Suprapubic skin (tissue), 4 donors: Measurements from ENCODE around the gene CNGB1. TPM values are rescaled to one million over a fixed set of nuclear protein-coding genes. Genes with fewer than 3 reads are reported as not detected.

ENCODE experiments used
- DNase-seq, 2 donors: peaks; one replicate each; pipeline ENCODE4 v3.0.0-alpha.2; 2019; ENCODE audit warnings: low spot score in 2 of 2
- H3K27ac ChIP-seq: fragments of 200-600 bp; sonication (generic); one replicate; pipeline ENCODE4 v1.5.1; 2019
- H3K27me3 ChIP-seq: fragments of 200-600 bp; sonication (generic); one replicate; pipeline ENCODE4 v1.5.1; 2019
- H3K36me3 ChIP-seq: fragments of 200-600 bp; sonication (generic); one replicate; pipeline ENCODE4 v1.5.1; 2019
- H3K4me1 ChIP-seq: fragments of 200-600 bp; sonication (generic); one replicate; pipeline ENCODE4 v1.5.1; 2019
- H3K4me3 ChIP-seq: fragments of 200-600 bp; sonication (generic); one replicate; pipeline ENCODE4 v1.5.1; 2019; ENCODE audit warnings: mild to moderate bottlenecking
- H3K9me3 ChIP-seq: fragments of 200-600 bp; sonication (generic); one replicate; pipeline ENCODE4 v1.5.1; 2019
- CTCF ChIP-seq, 2 donors: fragments of 200-600 bp in 1 of 2; fragments of 450-650 bp in 1 of 2; sonication (generic) in 1 of 2; IDR thresholded peaks; one replicate each; pipeline ENCODE4 v1.5.1; 2016 to 2019; ENCODE audit warnings: antibody characterized with exemption in 2 of 2, mild to moderate bottlenecking in 1 of 2, moderate library complexity in 1 of 2
- EP300 ChIP-seq: sonication (generic); formaldehyde crosslinking; IDR thresholded peaks from one replicate; pipeline ENCODE4 v1.6.1; 2017; ENCODE audit warnings: antibody characterized with exemption
- POLR2A ChIP-seq, 2 donors: fragments of 450-650 bp; IDR thresholded peaks; one replicate each; pipeline ENCODE4 v1.6.1; 2017; ENCODE audit warnings: antibody characterized with exemption in 2 of 2, mild to moderate bottlenecking in 2 of 2, moderate library complexity in 2 of 2
- POLR2AphosphoS5 ChIP-seq, 3 donors: sonication (generic); formaldehyde crosslinking; IDR thresholded peaks; one replicate each; pipeline ENCODE4 v1.6.1; 2017; ENCODE audit warnings: antibody characterized with exemption in 3 of 3
- WGBS: methylation state at CpG from one replicate; pipeline ENCODE4 v1.1.5; 2018; 5-methylcytosine and 5-hydroxymethylcytosine counted together
- total RNA-seq, 4 donors: library from RNA; depleted of rRNA; stranded (reverse); fragments of >200 nt; gene quantifications; one replicate each; pipeline ENCODE4 v1.1.0, GENCODE V29; 2016

Gene CNGB1
- total RNA-seq, 4 donors from 2014 or later: 0.08 TPM; not detected in 3

GRCh38 chr16:57941016-57941664, 29.8 kb downstream of the CNGB1 start:
- TF ChIP-seq POLR2AphosphoS5 (IDR thresholded peaks at IDR 0.05) (no peak), CTCF (IDR thresholded peaks at IDR 0.05) (no peak), EP300 (no peak), POLR2A (IDR thresholded peaks at IDR 0.05) (no peak)
- WGBS: 27% methylated on average over 8 of the region's 11 CpGs
- no peaks in the 10 kb centered on the region for H3K36me3 ChIP-seq
- no peaks in the 10 kb centered on the region for H3K27me3 ChIP-seq
- DNase-seq: no peak
- H3K4me3 ChIP-seq: no peak overlapping the region
- no peaks in the 10 kb centered on the region for H3K9me3 ChIP-seq
- H3K27ac ChIP-seq: no peak overlapping the region
- peaks cover 30% of the 10 kb centered on the region for H3K4me1 ChIP-seq

- Histone ChIP-seq H3K27me3 (no peaks in the 10 kb centered on the region), H3K27ac (no peak overlapping the region), H3K36me3 (no peaks in the 10 kb centered on the region), H3K4me3 (no peak overlapping the region), H3K4me1 (peaks cover 30% of the 10 kb centered on the region), H3K9me3 (no peaks in the 10 kb centered on the region)
- no peak for DNase-seq
- 86% methylated on average over 5 of the region's 5 CpGs for WGBS
- TF ChIP-seq EP300 (no peak), CTCF (IDR thresholded peaks at IDR 0.05) (no peak), POLR2AphosphoS5 (IDR thresholded peaks at IDR 0.05) (no peak), POLR2A (IDR thresholded peaks at IDR 0.05) (no peak)
These were observed 30.5 kb downstream of the CNGB1 start for GRCh38 chr16:57940382-57940966.

- Histone ChIP-seq H3K9me3 (no peaks in the 10 kb centered on the region), H3K27me3 (no peaks in the 10 kb centered on the region), H3K4me1 (peaks cover 30% of the 10 kb centered on the region), H3K27ac (no peak overlapping the region), H3K4me3 (no peak overlapping the region), H3K36me3 (no peaks in the 10 kb centered on the region)
- no peak for TF ChIP-seq POLR2A (IDR thresholded peaks at IDR 0.05)
- DNase-seq: no peak
- WGBS: no CpG with 5 or more reads among the region's 10 CpGs
These were observed 31.1 kb downstream of the CNGB1 start for GRCh38 chr16:57939872-57940224.

GRCh38 chr16:57938936-57939871, 31.7 kb downstream of the CNGB1 start:
- peak in 1 of 2 donors; percentile 81 for DNase-seq
- 21% methylated on average over 10 of the region's 13 CpGs for WGBS
- peak overlapping the region; percentile 38 for H3K27ac ChIP-seq

GRCh38 chr16:57938484-57938883, 32.4 kb downstream of the CNGB1 start:
- Histone ChIP-seq H3K36me3 (no peaks in the 10 kb centered on the region), H3K4me3 (no peak overlapping the region), H3K9me3 (no peaks in the 10 kb centered on the region), H3K4me1 (peaks cover 30% of the 10 kb centered on the region), H3K27ac (peak overlapping the region; percentile 38), H3K27me3 (no peaks in the 10 kb centered on the region)
- WGBS: 79% methylated on average over 6 of the region's 6 CpGs
- no peak for DNase-seq
- TF ChIP-seq POLR2AphosphoS5 (IDR thresholded peaks at IDR 0.05): no peak
- TF ChIP-seq POLR2A (IDR thresholded peaks at IDR 0.05): no peak
- TF ChIP-seq CTCF (IDR thresholded peaks at IDR 0.05): no peak
- no peak for TF ChIP-seq EP300

More at GRCh38 chr16:57938936-57939871, 31.7 kb downstream of the CNGB1 start:
- no peaks in the 10 kb centered on the region for H3K27me3 ChIP-seq
- H3K9me3 ChIP-seq: no peaks in the 10 kb centered on the region
- no peaks in the 10 kb centered on the region for H3K36me3 ChIP-seq
- no peak overlapping the region for H3K4me3 ChIP-seq
- TF ChIP-seq EP300 (no peak), POLR2AphosphoS5 (IDR thresholded peaks at IDR 0.05) (no peak), POLR2A (IDR thresholded peaks at IDR 0.05) (no peak), CTCF (IDR thresholded peaks at IDR 0.05) (no peak)
- H3K4me1 ChIP-seq: peaks cover 30% of the 10 kb centered on the region
